T-helper 2 cell treated with Interferon-gamma antibody and Interleukin-4, amounts not matched to agents 5 μg/mL and 100 μg/mL, for 36 hours (primary cell): Measurements from ENCODE around the gene CFTR.

Source experiments
- DNase-seq: peaks from one replicate; pipeline ENCODE4 v3.0.0; 2021; ENCODE audit warnings: low spot score
- H3K27ac Mint-ChIP-seq: one replicate; pipeline ENCODE4 v1.8.0; 2021; ENCODE audit warnings: mild to moderate bottlenecking, mixed read lengths
- H3K27me3 Mint-ChIP-seq: one replicate; pipeline ENCODE4 v1.8.0; 2021; ENCODE audit warnings: low read depth, mixed read lengths
- H3K36me3 Mint-ChIP-seq: one replicate; pipeline ENCODE4 v1.8.0; 2021; ENCODE audit warnings: low read depth, mixed read lengths
- H3K4me1 Mint-ChIP-seq: one replicate; pipeline ENCODE4 v1.8.0; 2021; ENCODE audit warnings: low read depth, mixed read lengths
- H3K4me3 Mint-ChIP-seq: one replicate; pipeline ENCODE4 v1.8.0; 2022; ENCODE audit warnings: mild to moderate bottlenecking, moderate library complexity, mixed read lengths
- H3K9me3 Mint-ChIP-seq: one replicate; pipeline ENCODE4 v1.8.0; 2021; ENCODE audit warnings: mixed read lengths

CFTR gene

DNA sequence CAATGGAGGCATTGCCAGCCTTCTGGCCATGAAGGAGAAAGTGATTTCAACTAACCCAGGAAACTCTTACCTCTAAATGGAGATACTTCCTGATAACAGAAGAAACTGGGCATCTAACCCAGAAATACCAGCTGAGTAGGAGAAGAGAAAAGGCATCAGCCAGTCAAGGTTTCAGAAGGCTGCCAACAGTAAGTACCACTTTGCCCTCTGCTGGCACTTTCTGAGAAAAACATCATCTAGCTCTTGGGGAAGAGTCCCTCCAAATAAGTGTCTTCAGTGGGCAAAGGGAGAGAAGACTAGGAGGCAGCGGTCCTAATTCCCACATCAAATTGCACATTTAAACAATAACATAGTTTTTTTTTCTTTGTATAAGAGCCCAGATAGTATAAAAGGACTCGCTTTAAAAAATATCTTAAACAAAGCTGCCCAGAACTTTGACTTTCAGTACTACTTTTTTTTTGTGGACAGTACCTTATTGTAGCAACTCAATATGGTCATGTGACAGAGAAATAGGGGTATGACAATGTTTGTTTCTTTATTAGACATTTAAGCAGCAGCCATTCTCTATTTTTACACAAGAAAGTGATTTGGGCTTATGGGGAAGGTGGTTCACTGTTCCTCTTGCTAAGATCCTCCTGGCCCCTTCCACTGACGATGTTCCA is 236.1 kb downstream of the CFTR start:
- Mint-ChIP-seq H3K4me1 (peaks cover 5% of the 10 kb centered on the region), H3K9me3 (no peaks in the 10 kb centered on the region), H3K36me3 (no peaks in the 10 kb centered on the region), H3K4me3 (no peak overlapping the region), H3K27ac (no peak overlapping the region), H3K27me3 (peaks cover 2% of the 10 kb centered on the region)
- no peak for DNase-seq

GRCh38 chr7:117716707-117717299 is 237.0 kb downstream of the CFTR start:
- H3K4me1 Mint-ChIP-seq: no peaks in the 10 kb centered on the region

DNA sequence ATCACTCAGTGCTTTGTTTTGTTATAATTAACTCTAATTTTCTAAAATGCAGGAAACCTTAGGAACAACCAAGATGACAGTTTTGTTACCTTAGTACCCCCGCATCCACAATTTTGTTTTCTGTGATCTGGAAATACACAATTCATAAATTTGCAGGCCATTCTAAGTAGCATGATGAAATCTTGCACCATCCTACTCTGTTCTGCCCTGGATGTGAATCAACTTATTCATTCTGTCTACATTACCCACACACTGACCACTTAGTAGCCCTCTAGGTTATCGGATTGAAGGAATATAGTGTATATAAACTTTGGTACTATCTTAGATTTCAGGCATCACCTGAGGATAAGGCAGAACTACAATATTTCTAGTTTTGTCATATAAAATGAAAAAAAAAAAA is 237.5 kb downstream of the CFTR start:
- Mint-ChIP-seq H3K27ac (no peak overlapping the region), H3K36me3 (no peaks in the 10 kb centered on the region), H3K4me3 (no peak overlapping the region), H3K27me3 (peaks cover 2% of the 10 kb centered on the region), H3K9me3 (no peaks in the 10 kb centered on the region), H3K4me1 (no peaks in the 10 kb centered on the region)
- no peak for DNase-seq

More at GRCh38 chr7:117716707-117717299, 237.0 kb downstream of the CFTR start:
- Mint-ChIP-seq H3K9me3 (no peaks in the 10 kb centered on the region), H3K36me3 (no peaks in the 10 kb centered on the region), H3K27me3 (peaks cover 2% of the 10 kb centered on the region), H3K27ac (no peak overlapping the region), H3K4me3 (no peak overlapping the region)
- no peak for DNase-seq
